Sigmoid colon (tissue), 7 donors: ENCODE results near the gene ATG10. TPM values are rescaled to one million over a fixed set of nuclear protein-coding genes. Genes with fewer than 3 reads are reported as not detected.
A peak's percentile ranks its signal among the peaks of the same experiment; 100 is the strongest.

Source experiments
- DNase-seq: peaks from one replicate; pipeline ENCODE4 v3.0.0-alpha.2; 2019
- H3K27ac ChIP-seq, 4 donors: fragments of 200-600 bp; sonication (generic); one replicate each; pipeline ENCODE4 v1.5.1; 2016 to 2019; ENCODE audit warnings: mild to moderate bottlenecking in 1 of 4
- H3K27me3 ChIP-seq, 3 donors: fragments of 200-600 bp; sonication (generic); one replicate each; pipeline ENCODE4 v1.5.1; 2019; ENCODE audit warnings: mild to moderate bottlenecking in 1 of 3
- H3K36me3 ChIP-seq, 4 donors: fragments of 200-600 bp; sonication (generic); one replicate each; pipeline ENCODE4 v1.5.1; 2016 to 2019
- H3K4me1 ChIP-seq, 4 donors: fragments of 200-600 bp; sonication (generic); one replicate each; pipeline ENCODE4 v1.5.1; 2017 to 2019
- H3K4me3 ChIP-seq, 4 donors: fragments of 200-600 bp; sonication (generic); one replicate each; pipeline ENCODE4 v1.5.1; 2017 to 2019; ENCODE audit warnings: mild to moderate bottlenecking in 2 of 4, moderate library complexity in 1 of 4
- H3K9me3 ChIP-seq, 4 donors: fragments of 200-600 bp in 3 of 4; sonication (generic) in 3 of 4; one replicate each; pipeline versions ENCODE4 v1.5.1 to v1.6.1; 2013 to 2019
- EP300 ChIP-seq, 4 donors: sonication (generic); formaldehyde crosslinking; IDR thresholded peaks; one replicate each; pipeline ENCODE4 v1.6.1; 2017; ENCODE audit warnings: antibody characterized with exemption in 4 of 4
- POLR2A ChIP-seq, 2 donors: fragments of 450-650 bp; IDR thresholded peaks; one replicate each; pipeline ENCODE4 v1.6.1; 2016; ENCODE audit warnings: antibody characterized with exemption in 2 of 2, mild to moderate bottlenecking in 2 of 2, moderate library complexity in 2 of 2
- POLR2AphosphoS5 ChIP-seq, 4 donors: sonication (generic); formaldehyde crosslinking; IDR thresholded peaks; one replicate each; pipeline ENCODE4 v1.6.1; 2017; ENCODE audit warnings: antibody characterized with exemption in 4 of 4
- WGBS, 2 donors: extraction: QIAGEN DNeasy Blood & Tissue Kit; methylation state at CpG; one replicate each; pipeline ENCODE4 v1.1.7; 2013; 5-methylcytosine and 5-hydroxymethylcytosine counted together
- intact Hi-C: fragments of 100-400 bp; cut with DNase I; formaldehyde crosslinking; loops from one replicate; pipeline ENCODE4 v1.15.1; 2023
- polyA plus RNA-seq, 3 donors: library from polyadenylated mRNA; stranded (reverse); fragments of 200-250 nt; gene quantifications; one replicate each; pipeline ENCODE4 v1.2.3, GENCODE V29; 2013
- total RNA-seq, 4 donors: library from RNA; depleted of rRNA; stranded (reverse); fragments of >200 nt; gene quantifications; one replicate each; pipeline ENCODE4 v1.1.0, GENCODE V29; 2016
- TF ChIP-seq, protein P1 (sequence below), 4 experiments: fragments of 450-650 bp in 3 of 4; fragments of 200-600 bp in 1 of 4; IDR thresholded peaks; one replicate each; pipeline ENCODE4 v1.5.1; 2016 to 2019; ENCODE audit warnings: antibody characterized with exemption in 4 of 4, mild to moderate bottlenecking in 3 of 4, moderate library complexity in 2 of 4
- donor health status: healthy with polysubstance abuse.
- donor health status: Bipolar disorder and iron deficiency.
- donor health status: healthy.

ATG10 gene
- total and polyA plus RNA-seq, 7 donors, result 4.2 to 13.2 (median 8.4) TPM

DNA sequence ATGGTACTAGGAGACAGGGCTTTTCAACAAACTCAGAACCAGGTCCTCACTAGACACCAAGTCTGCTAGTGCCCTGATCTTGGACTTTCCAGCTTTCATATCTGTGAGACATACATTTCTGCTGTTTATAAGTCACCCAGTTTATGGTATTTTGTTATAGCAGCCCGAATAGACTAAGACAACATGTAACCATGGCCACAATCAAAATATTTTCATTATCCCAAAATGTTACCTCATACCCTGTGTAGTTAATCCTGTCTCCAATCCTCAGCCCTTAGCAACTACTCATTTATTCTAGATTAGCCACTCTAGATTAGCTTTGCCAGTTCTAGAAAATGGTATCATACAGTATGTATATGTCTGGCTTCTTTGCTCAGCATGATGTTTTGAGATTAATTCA is 6.3 kb upstream of the ATG10 start:
- intact Hi-C loops, result no loop called here
- H3K27ac ChIP-seq, result no peak overlapping the region
- DNase-seq, result no peak
- H3K4me1 ChIP-seq, result peaks cover 0 to under 1% (median under 1%) of the 10 kb centered on the region in 4 donors
- no peaks in the 10 kb centered on the region for H3K36me3 ChIP-seq
- no peak overlapping the region for H3K4me3 ChIP-seq
- TF ChIP-seq, protein P1, sequence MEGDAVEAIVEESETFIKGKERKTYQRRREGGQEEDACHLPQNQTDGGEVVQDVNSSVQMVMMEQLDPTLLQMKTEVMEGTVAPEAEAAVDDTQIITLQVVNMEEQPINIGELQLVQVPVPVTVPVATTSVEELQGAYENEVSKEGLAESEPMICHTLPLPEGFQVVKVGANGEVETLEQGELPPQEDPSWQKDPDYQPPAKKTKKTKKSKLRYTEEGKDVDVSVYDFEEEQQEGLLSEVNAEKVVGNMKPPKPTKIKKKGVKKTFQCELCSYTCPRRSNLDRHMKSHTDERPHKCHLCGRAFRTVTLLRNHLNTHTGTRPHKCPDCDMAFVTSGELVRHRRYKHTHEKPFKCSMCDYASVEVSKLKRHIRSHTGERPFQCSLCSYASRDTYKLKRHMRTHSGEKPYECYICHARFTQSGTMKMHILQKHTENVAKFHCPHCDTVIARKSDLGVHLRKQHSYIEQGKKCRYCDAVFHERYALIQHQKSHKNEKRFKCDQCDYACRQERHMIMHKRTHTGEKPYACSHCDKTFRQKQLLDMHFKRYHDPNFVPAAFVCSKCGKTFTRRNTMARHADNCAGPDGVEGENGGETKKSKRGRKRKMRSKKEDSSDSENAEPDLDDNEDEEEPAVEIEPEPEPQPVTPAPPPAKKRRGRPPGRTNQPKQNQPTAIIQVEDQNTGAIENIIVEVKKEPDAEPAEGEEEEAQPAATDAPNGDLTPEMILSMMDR (IDR thresholded peaks at IDR 0.05), result no peak
- TF ChIP-seq POLR2A (IDR thresholded peaks at IDR 0.05) (no peak), POLR2AphosphoS5 (IDR thresholded peaks at IDR 0.05) (no peak), EP300 (IDR thresholded peaks at IDR 0.05) (no peak)
- H3K9me3 ChIP-seq, result no peaks in the 10 kb centered on the region
- 10 to 47% methylated on average over 1 of the region's 1 CpG for WGBS, 2 donors
- H3K27me3 ChIP-seq, result no peaks in the 10 kb centered on the region

DNA sequence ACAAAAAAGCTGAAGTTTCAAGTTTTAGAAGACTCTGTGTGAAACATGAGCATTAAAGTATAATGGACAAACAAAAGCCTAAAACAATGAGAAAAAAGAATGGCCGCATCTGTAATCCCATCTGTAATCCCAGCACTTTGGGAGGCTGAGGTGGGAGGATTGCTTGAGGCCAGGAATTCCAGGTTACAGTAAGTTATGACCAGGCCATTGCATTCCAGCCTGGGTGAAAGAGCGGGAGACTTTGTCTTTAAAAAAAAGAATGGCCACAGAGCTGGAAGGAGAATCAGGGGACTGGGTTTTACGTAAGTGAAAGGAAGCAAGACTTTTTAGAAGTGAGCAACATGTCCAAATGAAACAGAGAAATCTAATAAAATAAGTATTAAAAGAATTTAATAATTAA is 2.6 kb upstream of the ATG10 start:
- H3K27me3 ChIP-seq, result no peaks in the 10 kb centered on the region
- intact Hi-C loops, result no loop called here
- no peaks in the 10 kb centered on the region for H3K9me3 ChIP-seq
- 96 to 98% methylated on average over 3 of the region's 3 CpGs for WGBS, 2 donors
- TF ChIP-seq, protein P1 (IDR thresholded peaks at IDR 0.05), result no peak
- TF ChIP-seq EP300 (IDR thresholded peaks at IDR 0.05), result no peak
- TF ChIP-seq POLR2AphosphoS5 (IDR thresholded peaks at IDR 0.05), result no peak
- TF ChIP-seq POLR2A (IDR thresholded peaks at IDR 0.05), result no peak
- DNase-seq, result no peak
- H3K27ac ChIP-seq, result no peak overlapping the region
- peaks cover 0 to 19% (median 6%) of the 10 kb centered on the region in 4 donors for H3K4me1 ChIP-seq
- no peak overlapping the region for H3K4me3 ChIP-seq
- H3K36me3 ChIP-seq, result no peaks in the 10 kb centered on the region

DNA sequence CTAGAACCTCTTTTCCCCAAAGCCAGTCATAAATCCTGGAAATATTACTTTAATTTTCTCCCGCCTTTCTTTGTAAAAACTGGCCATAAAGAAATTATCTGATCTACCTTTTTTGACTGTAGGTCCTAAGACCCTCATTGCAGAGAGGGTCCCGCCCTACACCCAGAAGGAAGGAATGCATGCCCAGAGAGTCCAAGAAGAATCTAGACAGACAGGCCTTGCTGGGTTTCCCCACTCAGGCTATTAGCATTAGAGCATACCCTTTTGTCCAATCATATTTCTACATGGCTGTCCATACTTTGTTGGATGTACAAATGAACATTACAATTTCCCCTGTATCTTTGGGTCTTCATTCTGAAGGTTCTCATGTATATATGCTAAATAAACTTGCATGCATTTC is 1.9 kb upstream of the ATG10 start:
- no peaks in the 10 kb centered on the region for H3K36me3 ChIP-seq
- 96 to 98% methylated on average over 2 of the region's 2 CpGs for WGBS, 2 donors
- TF ChIP-seq EP300 (IDR thresholded peaks at IDR 0.05) (no peak), POLR2AphosphoS5 (IDR thresholded peaks at IDR 0.05) (no peak), POLR2A (IDR thresholded peaks at IDR 0.05) (no peak)
- TF ChIP-seq, protein P1 (IDR thresholded peaks at IDR 0.05), result no peak
- intact Hi-C loops, result loop anchor here (2.0 to 5.0 kb wide), 3 partner anchors 197 to 548 kb away; partner anchors contain the start of gene SSBP2
- no peak for DNase-seq
- H3K27ac ChIP-seq, result no peak overlapping the region
- H3K27me3 ChIP-seq, result no peaks in the 10 kb centered on the region
- peaks cover 0 to 19% (median 6%) of the 10 kb centered on the region in 4 donors for H3K4me1 ChIP-seq
- no peak overlapping the region for H3K4me3 ChIP-seq
- H3K9me3 ChIP-seq, result no peaks in the 10 kb centered on the region

DNA sequence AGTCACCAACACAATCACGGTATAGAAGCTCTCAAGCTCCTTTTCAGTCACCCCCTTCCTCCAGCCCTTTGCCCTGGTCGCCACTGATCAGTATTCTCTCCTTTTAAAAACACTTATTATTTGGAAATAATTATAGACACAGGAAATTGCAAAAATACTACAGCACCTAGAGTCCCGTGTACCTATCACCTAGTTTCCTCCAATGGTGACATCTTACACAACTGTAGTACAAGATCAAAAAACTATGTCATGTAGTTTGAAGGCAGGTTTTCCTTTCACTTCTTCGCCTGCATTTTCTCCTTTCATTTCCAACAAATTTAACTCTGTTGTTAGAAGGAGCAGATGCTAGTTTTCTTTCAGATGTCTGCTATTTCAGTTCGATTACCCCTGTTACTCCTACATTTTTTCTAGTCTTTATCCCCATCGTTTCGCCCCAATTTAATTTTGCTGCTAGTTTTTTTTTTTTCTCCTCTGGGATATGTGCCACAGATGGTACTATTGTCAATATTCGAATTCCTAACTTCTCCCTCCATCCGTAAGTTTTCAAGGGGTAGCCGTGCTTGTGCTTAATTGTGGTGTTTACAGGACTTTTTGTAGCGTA is 612 bp upstream of the ATG10 start:
- Histone ChIP-seq H3K9me3 (no peaks in the 10 kb centered on the region), H3K4me3 (peak overlapping the region; percentile 69 to 87 (median 70)), H3K36me3 (peaks cover 0 to under 1% (median 0%) of the 10 kb centered on the region in 4 donors), H3K27ac (peak overlapping the region; percentile 95 to 99 (median 98)), H3K27me3 (no peaks in the 10 kb centered on the region), H3K4me1 (peaks cover 0 to 19% (median 6%) of the 10 kb centered on the region in 4 donors)
- TF ChIP-seq, protein P1 (IDR thresholded peaks at IDR 0.05), result no peak
- TF ChIP-seq POLR2A (IDR thresholded peaks at IDR 0.05) (no peak), EP300 (IDR thresholded peaks at IDR 0.05) (no peak), POLR2AphosphoS5 (IDR thresholded peaks at IDR 0.05) (no peak)
- intact Hi-C loops, result loop anchor here (1.0 to 5.0 kb wide), 4 partner anchors 119 to 549 kb away; partner anchors contain the start of gene SSBP2
- no peak for DNase-seq
- WGBS, 2 donors, result 0 to 1% methylated on average over 11 of the region's 11 CpGs
